ENCODE results near the gene CEP112. TPM values are rescaled to one million over a fixed set of nuclear protein-coding genes. Genes with fewer than 3 reads are reported as not detected.
A peak's percentile ranks its signal among the peaks of the same experiment; 100 is the strongest.

CEP112 gene
- total and polyA plus RNA-seq, 2 donors (not counting 1 experiment from before 2014, with no cell fraction given): 5.4 to 6.4 TPM

GRCh38 chr17:66089764-66090163, 102.2 kb downstream of the CEP112 start:
- no peak for DNase-seq (ENCODE audit: low read depth in 2 of 2)
- no peak overlapping the region for H3K4me3 ChIP-seq (replicated peaks in 1 of 4; ENCODE audit: control extremely low read depth in 1 of 4, insufficient read depth in 1 of 4, low read depth in 3 of 4, low read length in 4 of 4)

GRCh38 chr17:66088173-66088572, 103.8 kb downstream of the CEP112 start:
- Histone ChIP-seq H3K79me2 (ENCODE audit: control insufficient read depth, insufficient read depth, low read length) (no peaks in the 10 kb centered on the region), H2AFZ (ENCODE audit: low read length) (no peak overlapping the region), H3K4me2 (ENCODE audit: extremely low read depth, insufficient read depth, low read length) (no peak overlapping the region), H3K36me3 (ENCODE audit: control insufficient read depth, insufficient read depth, low read length) (no peaks in the 10 kb centered on the region), H3K9me3 (ENCODE audit: control insufficient read depth, insufficient read depth, low read depth, low read length) (no peaks in the 10 kb centered on the region), H4K20me1 (ENCODE audit: control insufficient read depth, extremely low read depth, insufficient read depth, low read length) (no peaks in the 10 kb centered on the region), H3K27ac (ENCODE audit: insufficient read depth, low read length) (no peak overlapping the region), H3K27me3 (ENCODE audit: control insufficient read depth, insufficient read depth, low read length) (no peaks in the 10 kb centered on the region), H3K9ac (ENCODE audit: insufficient read depth, low read length) (no peak overlapping the region), H3K4me1 (ENCODE audit: control insufficient read depth, extremely low read depth, insufficient read depth, low read length) (no peaks in the 10 kb centered on the region), H3K4me3 (replicated peaks in 1 of 4; ENCODE audit: control extremely low read depth in 1 of 4, insufficient read depth in 1 of 4, low read depth in 3 of 4, low read length in 4 of 4) (no peak overlapping the region)
- DNase-seq (ENCODE audit: low read depth in 2 of 2): no peak
- TF ChIP-seq CTCF (conservative IDR thresholded peaks at IDR 0.05 in 1 of 2, IDR thresholded peaks at IDR 0.05 in 1 of 2; ENCODE audit: low read depth in 1 of 2, low read length in 2 of 2) (no peak), EZH2 (IDR thresholded peaks at IDR 0.05; ENCODE audit: low read length, missing control alignments) (no peak)

More at GRCh38 chr17:66089764-66090163, 102.2 kb downstream of the CEP112 start:
- no peaks in the 10 kb centered on the region for H3K9me3 ChIP-seq (ENCODE audit: control insufficient read depth, insufficient read depth, low read depth, low read length)
- H3K4me1 ChIP-seq (ENCODE audit: control insufficient read depth, extremely low read depth, insufficient read depth, low read length): no peaks in the 10 kb centered on the region
- no peaks in the 10 kb centered on the region for H3K79me2 ChIP-seq (ENCODE audit: control insufficient read depth, insufficient read depth, low read length)
- no peak overlapping the region for H3K4me2 ChIP-seq (ENCODE audit: extremely low read depth, insufficient read depth, low read length)
- H2AFZ ChIP-seq (ENCODE audit: low read length): no peak overlapping the region
- H3K9ac ChIP-seq (ENCODE audit: insufficient read depth, low read length): no peak overlapping the region
- no peaks in the 10 kb centered on the region for H3K27me3 ChIP-seq (ENCODE audit: control insufficient read depth, insufficient read depth, low read length)
- no peaks in the 10 kb centered on the region for H4K20me1 ChIP-seq (ENCODE audit: control insufficient read depth, extremely low read depth, insufficient read depth, low read length)
- TF ChIP-seq CTCF (conservative IDR thresholded peaks at IDR 0.05 in 1 of 2, IDR thresholded peaks at IDR 0.05 in 1 of 2; ENCODE audit: low read depth in 1 of 2, low read length in 2 of 2) (no peak), EZH2 (IDR thresholded peaks at IDR 0.05; ENCODE audit: low read length, missing control alignments) (no peak)
- H3K27ac ChIP-seq (ENCODE audit: insufficient read depth, low read length): no peak overlapping the region
- H3K36me3 ChIP-seq (ENCODE audit: control insufficient read depth, insufficient read depth, low read length): no peaks in the 10 kb centered on the region

- DNase-seq (ENCODE audit: low read depth in 2 of 2): peak; percentile 14 to 40
- Histone ChIP-seq H3K27me3 (ENCODE audit: control insufficient read depth, insufficient read depth, low read length) (no peaks in the 10 kb centered on the region), H3K27ac (ENCODE audit: insufficient read depth, low read length) (no peak overlapping the region), H3K36me3 (ENCODE audit: control insufficient read depth, insufficient read depth, low read length) (no peaks in the 10 kb centered on the region), H3K9ac (ENCODE audit: insufficient read depth, low read length) (no peak overlapping the region), H2AFZ (ENCODE audit: low read length) (no peak overlapping the region), H3K4me1 (ENCODE audit: control insufficient read depth, extremely low read depth, insufficient read depth, low read length) (no peaks in the 10 kb centered on the region), H3K4me3 (replicated peaks in 1 of 4; ENCODE audit: control extremely low read depth in 1 of 4, insufficient read depth in 1 of 4, low read depth in 3 of 4, low read length in 4 of 4) (no peak overlapping the region), H4K20me1 (ENCODE audit: control insufficient read depth, extremely low read depth, insufficient read depth, low read length) (no peaks in the 10 kb centered on the region), H3K79me2 (ENCODE audit: control insufficient read depth, insufficient read depth, low read length) (no peaks in the 10 kb centered on the region), H3K4me2 (ENCODE audit: extremely low read depth, insufficient read depth, low read length) (no peak overlapping the region), H3K9me3 (ENCODE audit: control insufficient read depth, insufficient read depth, low read depth, low read length) (no peaks in the 10 kb centered on the region)
- no peak for TF ChIP-seq CTCF (conservative IDR thresholded peaks at IDR 0.05 in 1 of 2, IDR thresholded peaks at IDR 0.05 in 1 of 2; ENCODE audit: low read depth in 1 of 2, low read length in 2 of 2)
- TF ChIP-seq EZH2 (IDR thresholded peaks at IDR 0.05; ENCODE audit: low read length, missing control alignments): no peak
Observed at GRCh38 chr17:66087073-66087472, 104.9 kb downstream of the CEP112 start.

Measured in fibroblast of lung (primary cell).